ENCODE data around the gene ARRDC5. TPM values are rescaled to one million over a fixed set of nuclear protein-coding genes. Genes with fewer than 3 reads are reported as not detected.
"Not testable (repeated sequence)": the region's sequence is repeated elsewhere in the genome, so short reads cannot be mapped to it uniquely, and the experiment has no call there.

The ARRDC5 gene
- total RNA-seq, 1 experiment from 2014 or later = not detected

GRCh38 chr19:4938461-4938860 is 35.8 kb upstream of the ARRDC5 start:
- peaks cover 24% of the 10 kb centered on the region for H3K36me3 Mint-ChIP-seq
- H3K4me3 Mint-ChIP-seq; H3K4me1 Mint-ChIP-seq; H3K27ac Mint-ChIP-seq; H3K27me3 Mint-ChIP-seq (ENCODE audit: low read depth); ATAC-seq; H3K9me3 Mint-ChIP-seq; DNase-seq (ENCODE audit: low spot score); POLR2A ChIA-PET: not testable (repeated sequence)
- CTCF ChIA-PET = interaction anchor here (0.6 to 0.9 kb wide), 2 partner anchors 98 to 116 kb away, joined by 3 read pairs; no protein-coding TSS in a partner anchor

- ChIA-PET CTCF (interaction anchor here (0.6 to 0.7 kb wide), 3 partner anchors 9 to 535 kb away, joined by 3 to 4 read pairs (median 3); no protein-coding TSS in a partner anchor), POLR2A (interaction anchor here (0.5 to 0.6 kb wide), 2 partner anchors 24 to 32 kb away, joined by 4 to 6 read pairs; partner anchors contain the start of gene KDM4B)
- Mint-ChIP-seq H3K4me3 (no peak overlapping the region), H3K27ac (no peak overlapping the region), H3K27me3 (ENCODE audit: low read depth) (no peaks in the 10 kb centered on the region), H3K4me1 (no peaks in the 10 kb centered on the region), H3K36me3 (peaks cover 35% of the 10 kb centered on the region), H3K9me3 (no peaks in the 10 kb centered on the region)
- no peak for TF ChIP-seq E2F1 (CRISPR knock-in tag; IDR thresholded peaks at IDR 0.05)
- TF ChIP-seq IRF1 (CRISPR knock-in tag; IDR thresholded peaks at IDR 0.05) = no peak
- TF ChIP-seq ZMAT4 (CRISPR knock-in tag; IDR thresholded peaks at IDR 0.05) = no peak
- no peak for ATAC-seq
- no peak for DNase-seq (ENCODE audit: low spot score)
These were observed 34.4 kb upstream of the ARRDC5 start for GRCh38 chr19:4937060-4937459.

- Mint-ChIP-seq H3K9me3 (no peaks in the 10 kb centered on the region), H3K4me3 (no peak overlapping the region), H3K27me3 (ENCODE audit: low read depth) (no peaks in the 10 kb centered on the region), H3K27ac (no peak overlapping the region), H3K4me1 (no peaks in the 10 kb centered on the region), H3K36me3 (peaks cover 39% of the 10 kb centered on the region)
- no peak for ATAC-seq
- DNase-seq (ENCODE audit: low spot score) = no peak
- ChIA-PET CTCF (interaction anchor here (0.8 to 1.2 kb wide), 2 partner anchors 9 to 24 kb away, joined by 3 to 4 read pairs; no protein-coding TSS in a partner anchor), POLR2A (no interaction called here)
- TF ChIP-seq NR2C2 (CRISPR knock-in tag; IDR thresholded peaks at IDR 0.05) = no peak
- TF ChIP-seq MXD4 (CRISPR knock-in tag; IDR thresholded peaks at IDR 0.05; ENCODE audit: borderline replicate concordance) = no peak
- TF ChIP-seq MYBL2 (CRISPR knock-in tag; IDR thresholded peaks at IDR 0.05) = no peak
- no peak for TF ChIP-seq FOXJ3 (CRISPR knock-in tag; IDR thresholded peaks at IDR 0.05; ENCODE audit: borderline replicate concordance)
- TF ChIP-seq MAX (CRISPR knock-in tag; IDR thresholded peaks at IDR 0.05) = no peak
- TF ChIP-seq ZNF219 (CRISPR knock-in tag; IDR thresholded peaks at IDR 0.05; ENCODE audit: borderline replicate concordance) = no peak
- no peak for TF ChIP-seq KAT7 (CRISPR knock-in tag; IDR thresholded peaks at IDR 0.05; ENCODE audit: borderline replicate concordance)
- no peak for TF ChIP-seq ZNF423 (CRISPR knock-in tag; IDR thresholded peaks at IDR 0.05)
- no peak for TF ChIP-seq ZNF281 (CRISPR knock-in tag; IDR thresholded peaks at IDR 0.05)
- no peak for TF ChIP-seq EMX1 (CRISPR knock-in tag; IDR thresholded peaks at IDR 0.05)
- no peak for TF ChIP-seq STAT6 (CRISPR knock-in tag; conservative IDR thresholded peaks at IDR 0.05; ENCODE audit: low read depth)
These were observed 32.7 kb upstream of the ARRDC5 start for GRCh38 chr19:4935444-4935843.

Data from WTC11 (cell line).